ENCODE results near the gene SUCLG2. TPM values are rescaled to one million over a fixed set of nuclear protein-coding genes. Genes with fewer than 3 reads are reported as not detected.

Gene SUCLG2
- total RNA-seq, 2 experiments from 2014 or later = 28.3 to 44.7 TPM

GRCh38 chr3:67601385-67601784, 53.0 kb downstream of the SUCLG2 start:
- TF ChIP-seq, protein P1, sequence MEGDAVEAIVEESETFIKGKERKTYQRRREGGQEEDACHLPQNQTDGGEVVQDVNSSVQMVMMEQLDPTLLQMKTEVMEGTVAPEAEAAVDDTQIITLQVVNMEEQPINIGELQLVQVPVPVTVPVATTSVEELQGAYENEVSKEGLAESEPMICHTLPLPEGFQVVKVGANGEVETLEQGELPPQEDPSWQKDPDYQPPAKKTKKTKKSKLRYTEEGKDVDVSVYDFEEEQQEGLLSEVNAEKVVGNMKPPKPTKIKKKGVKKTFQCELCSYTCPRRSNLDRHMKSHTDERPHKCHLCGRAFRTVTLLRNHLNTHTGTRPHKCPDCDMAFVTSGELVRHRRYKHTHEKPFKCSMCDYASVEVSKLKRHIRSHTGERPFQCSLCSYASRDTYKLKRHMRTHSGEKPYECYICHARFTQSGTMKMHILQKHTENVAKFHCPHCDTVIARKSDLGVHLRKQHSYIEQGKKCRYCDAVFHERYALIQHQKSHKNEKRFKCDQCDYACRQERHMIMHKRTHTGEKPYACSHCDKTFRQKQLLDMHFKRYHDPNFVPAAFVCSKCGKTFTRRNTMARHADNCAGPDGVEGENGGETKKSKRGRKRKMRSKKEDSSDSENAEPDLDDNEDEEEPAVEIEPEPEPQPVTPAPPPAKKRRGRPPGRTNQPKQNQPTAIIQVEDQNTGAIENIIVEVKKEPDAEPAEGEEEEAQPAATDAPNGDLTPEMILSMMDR (conservative IDR thresholded peaks at IDR 0.05; ENCODE audit: low read length) = no peak
- TF ChIP-seq EZH2phosphoT487 (IDR thresholded peaks at IDR 0.05; ENCODE audit: borderline replicate concordance, low read depth, low read length) = no peak
- H3K9me3 ChIP-seq (ENCODE audit: low read length) = no peaks in the 10 kb centered on the region
- no peak for DNase-seq (ENCODE audit: low spot score)
- H3K4me2 ChIP-seq (ENCODE audit: low read length) = no peak overlapping the region
- no peak overlapping the region for H2AFZ ChIP-seq (ENCODE audit: low read length)
- H3K79me2 ChIP-seq (ENCODE audit: insufficient read depth, low read depth, low read length) = no peaks in the 10 kb centered on the region
- ChIA-PET CTCF (ENCODE audit: unreplicated experiment) (no interaction called here), POLR2A (interaction anchor here (1.0 to 1.3 kb wide), 3 partner anchors 10 to 54 kb away, joined by 3 to 4 read pairs (median 3); no protein-coding TSS in a partner anchor)
- H3K4me3 ChIP-seq (ENCODE audit: low read depth, low read length, poor library complexity, severe bottlenecking) = no peak overlapping the region
- H3K27ac ChIP-seq (ENCODE audit: low read depth, low read length, poor library complexity, severe bottlenecking) = no peak overlapping the region
- peaks cover 53% of the 10 kb centered on the region for H3K36me3 ChIP-seq (ENCODE audit: insufficient read depth, low read length)
- no peaks in the 10 kb centered on the region for H3K9me2 ChIP-seq (ENCODE audit: insufficient read depth, low read length)
- intact Hi-C loops (cut with micrococcal nuclease; ENCODE audit: unreplicated experiment) = loop anchor here (10.0 kb wide), 1 partner anchor 217 kb away; no protein-coding TSS in a partner anchor
- H4K20me1 ChIP-seq (ENCODE audit: insufficient read depth, low read length) = no peaks in the 10 kb centered on the region
- BruUV-seq (replicated peaks) = no TSS peak
- H3K4me1 ChIP-seq (ENCODE audit: insufficient read depth, low read length, poor library complexity, severe bottlenecking) = no peaks in the 10 kb centered on the region

GRCh38 chr3:67599821-67600220, 54.6 kb downstream of the SUCLG2 start:
- H3K4me1 ChIP-seq (ENCODE audit: insufficient read depth, low read length, poor library complexity, severe bottlenecking) = peaks cover 7% of the 10 kb centered on the region
- BruUV-seq (replicated peaks) = TSS peak; percentile 8
- no peaks in the 10 kb centered on the region for H3K9me2 ChIP-seq (ENCODE audit: insufficient read depth, low read length)
- peaks cover 38% of the 10 kb centered on the region for H3K36me3 ChIP-seq (ENCODE audit: insufficient read depth, low read length)
- CTCF ChIA-PET (ENCODE audit: unreplicated experiment) = no interaction called here
- H3K79me2 ChIP-seq (ENCODE audit: insufficient read depth, low read depth, low read length) = no peaks in the 10 kb centered on the region
- no peak overlapping the region for H3K4me2 ChIP-seq (ENCODE audit: low read length)
- no peak overlapping the region for H3K27ac ChIP-seq (ENCODE audit: low read depth, low read length, poor library complexity, severe bottlenecking)
- no peaks in the 10 kb centered on the region for H3K9me3 ChIP-seq (ENCODE audit: low read length)
- no peak overlapping the region for H3K4me3 ChIP-seq (ENCODE audit: low read depth, low read length, poor library complexity, severe bottlenecking)
- no peaks in the 10 kb centered on the region for H4K20me1 ChIP-seq (ENCODE audit: insufficient read depth, low read length)
- POLR2A ChIA-PET = interaction anchor here (1.0 to 1.3 kb wide), 3 partner anchors 13 to 16 kb away, joined by 3 to 5 read pairs (median 3); no protein-coding TSS in a partner anchor
- intact Hi-C loops (cut with micrococcal nuclease; ENCODE audit: unreplicated experiment) = loop anchor here (2.0 to 10.0 kb wide), 2 partner anchors 105 to 215 kb away; no protein-coding TSS in a partner anchor
- DNase-seq (ENCODE audit: low spot score) = no peak
- H2AFZ ChIP-seq (ENCODE audit: low read length) = no peak overlapping the region
- TF ChIP-seq, protein P1 (conservative IDR thresholded peaks at IDR 0.05; ENCODE audit: low read length) = no peak
- TF ChIP-seq EZH2phosphoT487 (IDR thresholded peaks at IDR 0.05; ENCODE audit: borderline replicate concordance, low read depth, low read length) = no peak

GRCh38 chr3:67598814-67599556, 55.4 kb downstream of the SUCLG2 start:
- intact Hi-C loops (cut with micrococcal nuclease; ENCODE audit: unreplicated experiment) = loop anchor here (2.0 kb wide), 1 partner anchor 106 kb away; no protein-coding TSS in a partner anchor
- Histone ChIP-seq H3K9me2 (ENCODE audit: insufficient read depth, low read length) (no peaks in the 10 kb centered on the region), H3K79me2 (ENCODE audit: insufficient read depth, low read depth, low read length) (no peaks in the 10 kb centered on the region), H3K36me3 (ENCODE audit: insufficient read depth, low read length) (peaks cover 30% of the 10 kb centered on the region), H3K4me3 (ENCODE audit: low read depth, low read length, poor library complexity, severe bottlenecking) (no peak overlapping the region), H3K4me1 (ENCODE audit: insufficient read depth, low read length, poor library complexity, severe bottlenecking) (peaks cover 8% of the 10 kb centered on the region), H3K4me2 (ENCODE audit: low read length) (no peak overlapping the region), H3K27ac (ENCODE audit: low read depth, low read length, poor library complexity, severe bottlenecking) (no peak overlapping the region), H2AFZ (ENCODE audit: low read length) (no peak overlapping the region), H3K9me3 (ENCODE audit: low read length) (no peaks in the 10 kb centered on the region), H4K20me1 (ENCODE audit: insufficient read depth, low read length) (no peaks in the 10 kb centered on the region)
- DNase-seq (ENCODE audit: low spot score) = no peak
- TF ChIP-seq EZH2phosphoT487 (IDR thresholded peaks at IDR 0.05; ENCODE audit: borderline replicate concordance, low read depth, low read length) = no peak
- TF ChIP-seq, protein P1 (conservative IDR thresholded peaks at IDR 0.05; ENCODE audit: low read length) = no peak
- POLR2A ChIA-PET = interaction anchor here (0.5 to 1.6 kb wide), 4 partner anchors 12 to 176 kb away, joined by 3 to 5 read pairs (median 3); no protein-coding TSS in a partner anchor
- CTCF ChIA-PET (ENCODE audit: unreplicated experiment) = no interaction called here
- BruUV-seq (replicated peaks) = no TSS peak

All from OCI-LY7 (cell line).